Activated CD8-positive, alpha-beta memory T cell treated with anti-CD3 and anti-CD28 coated beads, Interleukin-2, amount 50 U/mL, for 1 hour (primary cell): ENCODE data around the gene EXOC5.
"Not testable (repeated sequence)": the region's sequence is repeated elsewhere in the genome, so short reads cannot be mapped to it uniquely, and the experiment has no call there.

ENCODE experiments used
- DNase-seq: peaks from one replicate; pipeline ENCODE4 v3.0.0-alpha.2; 2020; ENCODE audit errors: extremely low read depth

Gene EXOC5

DNA sequence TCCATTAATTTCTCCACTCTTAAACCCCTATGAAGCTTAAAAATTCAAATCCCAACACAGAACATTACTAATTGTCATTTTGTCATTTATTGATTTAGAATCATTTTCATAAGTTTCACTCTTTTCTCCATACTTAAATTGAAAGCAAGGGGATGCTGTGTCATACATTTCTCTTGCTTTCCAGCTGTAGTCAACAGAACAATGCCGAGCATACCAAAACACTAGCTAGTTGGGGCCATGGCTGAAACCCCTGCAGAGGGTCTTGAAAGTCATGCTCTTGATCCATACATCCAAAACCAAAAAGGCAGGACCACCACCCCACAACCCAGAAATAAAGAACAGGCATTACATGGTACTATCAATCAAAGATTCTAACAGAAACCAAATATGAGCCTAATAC is 9.0 kb downstream of the EXOC5 start:
- no peak for DNase-seq

GRCh38 chr14:57258221-57258620 is 10.5 kb downstream of the EXOC5 start:
- DNase-seq = not testable (repeated sequence)

DNA sequence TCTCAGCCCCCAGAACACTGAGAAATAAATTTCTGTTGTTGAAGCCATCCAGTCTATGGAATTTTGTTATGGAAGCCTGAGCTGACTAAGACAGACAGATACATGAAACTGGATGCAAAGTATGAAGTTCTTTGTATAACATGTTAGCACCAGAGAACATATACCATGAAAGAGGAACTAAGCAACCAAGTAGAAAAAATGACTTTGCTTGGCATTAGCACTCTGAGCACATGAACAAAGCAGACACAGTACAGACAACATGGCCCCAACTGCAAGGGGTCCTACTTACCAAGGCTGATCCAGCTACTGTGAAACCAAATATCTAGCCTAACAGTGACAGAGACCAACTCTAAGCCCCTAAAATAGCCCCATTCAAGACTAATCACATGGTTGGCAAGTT is 13.8 kb downstream of the EXOC5 start:
- no peak for DNase-seq

DNA sequence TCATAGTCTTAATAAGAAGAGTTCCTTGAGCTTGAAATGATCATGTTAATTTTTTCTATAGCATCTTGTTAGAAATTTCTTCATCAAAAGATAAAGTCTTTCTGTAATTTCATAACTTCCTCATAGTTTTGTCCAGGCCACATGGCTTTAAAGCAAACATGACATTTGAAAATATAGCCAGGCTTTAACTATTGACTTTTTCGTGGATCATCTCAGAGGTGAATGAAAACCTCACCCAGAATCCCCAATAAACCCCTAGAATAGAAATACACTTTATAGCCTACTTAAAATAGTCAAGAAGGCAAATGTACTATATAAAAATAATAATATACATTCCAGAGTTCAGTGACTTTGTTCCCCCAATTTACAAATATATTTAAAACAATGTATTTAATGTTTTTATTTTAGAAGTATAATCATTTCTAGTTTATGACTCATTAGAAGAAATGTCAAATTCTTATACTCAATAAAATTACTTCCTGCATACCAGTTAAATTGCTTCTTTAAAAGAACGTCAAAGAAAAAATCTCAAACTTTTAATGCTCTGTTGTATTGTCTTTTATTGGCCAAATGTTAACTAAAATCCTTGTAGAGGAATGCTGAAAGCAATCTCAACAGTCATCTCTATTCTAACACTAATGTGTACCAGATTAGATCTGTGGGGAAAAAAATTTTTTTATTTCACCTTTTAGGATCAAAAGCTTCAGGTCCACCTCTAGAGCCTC is 21.6 kb downstream of the EXOC5 start:
- no peak for DNase-seq

DNA sequence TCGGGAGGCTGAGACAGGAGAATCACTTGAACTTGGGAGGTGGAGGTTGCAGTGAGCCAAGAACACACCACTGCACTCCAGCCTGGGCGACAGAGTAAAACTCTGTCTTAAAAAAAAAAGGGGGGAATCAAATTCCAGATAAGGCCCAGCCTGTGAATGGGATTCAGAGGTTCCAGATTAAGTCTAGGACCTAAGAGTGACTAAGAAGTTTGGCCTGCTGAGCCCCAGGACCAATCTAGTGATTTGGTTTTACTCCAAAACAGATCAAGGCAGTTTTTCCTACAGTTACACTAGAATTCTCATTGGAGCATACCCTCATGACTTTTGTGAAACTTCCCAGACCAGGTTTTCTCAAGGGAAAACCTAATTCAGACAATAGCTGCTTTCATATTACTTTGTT is 22.8 kb downstream of the EXOC5 start:
- DNase-seq = no peak

GRCh38 chr14:57244106-57244505 is 24.6 kb downstream of the EXOC5 start:
- no peak for DNase-seq

GRCh38 chr14:57243320-57243719 is 25.4 kb downstream of the EXOC5 start:
- DNase-seq = no peak

DNA sequence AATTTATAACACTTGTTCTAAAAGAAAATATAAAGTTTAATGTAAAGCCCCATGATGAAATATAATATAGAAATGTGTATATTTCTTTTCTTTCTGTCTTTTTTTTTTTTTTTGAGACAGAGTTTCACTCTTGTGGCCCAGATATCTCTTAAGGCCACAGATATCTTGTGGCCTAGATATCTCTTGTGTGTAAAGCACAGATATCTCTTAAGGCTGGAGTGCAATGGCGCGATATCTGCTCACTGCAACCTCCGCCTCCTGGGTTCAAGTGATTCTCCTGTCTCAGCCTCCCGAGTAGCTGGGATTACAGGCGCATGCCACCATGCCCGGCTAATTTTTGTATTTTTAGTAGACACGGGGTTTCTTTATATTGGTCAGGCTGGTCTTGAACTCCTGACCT is 28.6 kb downstream of the EXOC5 start:
- DNase-seq = not testable (repeated sequence)

- no peak for DNase-seq
Observed at GRCh38 chr14:57232006-57232405, 36.7 kb downstream of the EXOC5 start.

DNA sequence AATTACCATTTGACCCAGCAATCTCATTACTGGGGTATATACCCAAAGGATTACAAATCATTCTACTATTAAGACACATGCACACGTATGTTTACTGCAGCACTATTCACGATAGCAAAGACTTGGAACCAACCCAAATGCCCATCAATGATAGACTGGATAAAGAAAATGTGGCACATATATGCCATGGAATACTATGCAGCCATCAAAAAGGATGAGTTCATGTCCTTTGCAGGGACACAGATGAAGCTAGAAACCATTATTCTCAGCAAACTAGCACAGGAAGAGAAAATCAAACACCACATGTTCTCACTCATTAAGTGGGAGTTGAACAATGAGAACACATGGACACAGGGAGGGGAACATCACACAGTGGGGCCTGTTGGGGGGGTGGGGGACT is 40.4 kb downstream of the EXOC5 start:
- DNase-seq = not testable (repeated sequence)

DNA sequence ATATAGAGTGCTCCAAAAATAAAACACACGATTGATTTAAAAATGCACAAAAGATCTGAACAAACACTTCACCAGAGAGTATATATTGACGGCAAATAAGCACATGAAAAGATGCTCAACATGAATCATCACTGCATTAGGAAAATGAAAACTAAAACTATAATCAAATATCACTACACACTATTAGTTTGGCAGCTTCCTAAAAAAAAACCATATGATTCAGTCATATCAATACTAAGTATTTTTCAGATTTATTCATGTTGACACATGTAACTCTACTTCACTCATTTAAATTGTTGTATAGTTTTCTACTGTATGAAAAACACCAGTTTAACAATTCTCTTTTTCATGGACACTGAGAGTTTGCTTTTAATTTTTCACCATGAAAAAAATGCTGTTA is 41.6 kb downstream of the EXOC5 start:
- no peak for DNase-seq

- no peak for DNase-seq
Observed at GRCh38 chr14:57221931-57222330, 46.8 kb downstream of the EXOC5 start.

DNA sequence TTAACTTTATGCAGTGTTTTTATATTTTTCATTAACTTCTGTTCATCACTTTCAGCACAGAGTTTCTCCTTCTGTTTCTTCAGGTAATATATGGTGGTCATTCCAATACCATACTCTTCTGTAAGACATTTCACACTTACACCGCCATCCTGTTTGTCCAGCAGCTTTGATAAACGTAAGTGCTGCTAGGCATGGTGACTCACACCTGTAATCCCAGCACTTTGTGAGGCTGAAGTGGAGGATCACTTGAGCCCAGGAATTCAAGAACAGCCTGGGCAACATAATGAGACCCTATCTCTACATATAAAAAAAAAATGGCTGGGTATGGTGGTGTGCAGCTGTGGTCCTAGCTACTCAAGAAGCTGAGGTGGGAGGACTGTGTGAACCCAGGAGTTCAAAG is 55.8 kb downstream of the EXOC5 start:
- DNase-seq = no peak

DNA sequence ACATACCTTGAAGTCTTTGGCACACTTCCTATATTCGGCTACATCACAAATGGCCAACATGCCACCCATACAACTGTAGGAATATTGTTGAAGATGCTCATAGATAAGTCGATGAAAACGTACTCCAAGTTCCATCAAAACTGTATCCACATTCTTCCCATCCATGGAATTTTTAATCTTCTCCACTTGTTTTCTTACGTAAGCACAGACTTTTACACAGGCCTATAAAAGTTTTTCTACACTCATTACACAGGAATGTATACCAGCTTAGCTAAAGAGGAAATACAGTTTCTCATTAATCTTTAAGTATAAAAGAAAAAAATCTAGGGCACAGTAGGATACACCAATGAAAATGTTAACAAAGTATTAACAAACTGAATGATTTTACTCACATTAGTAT is 59.1 kb downstream of the EXOC5 start:
- DNase-seq = no peak

GRCh38 chr14:57205938-57206337 is 62.8 kb downstream of the EXOC5 start:
- DNase-seq = no peak

- DNase-seq = not testable (repeated sequence)
Observed at GRCh38 chr14:57202672-57203071, 66.0 kb downstream of the EXOC5 start.

GRCh38 chr14:57199921-57200320 is 68.8 kb downstream of the EXOC5 start:
- no peak for DNase-seq

GRCh38 chr14:57189070-57189469 is 79.6 kb downstream of the EXOC5 start:
- no peak for DNase-seq

GRCh38 chr14:57182760-57183503 is 85.8 kb downstream of the EXOC5 start:
- no peak for DNase-seq

GRCh38 chr14:57179273-57179672 is 89.4 kb downstream of the EXOC5 start:
- DNase-seq = no peak

- no peak for DNase-seq
Observed at GRCh38 chr14:57174466-57174865, 94.2 kb downstream of the EXOC5 start.

GRCh38 chr14:57171903-57172302 is 96.8 kb downstream of the EXOC5 start:
- DNase-seq = no peak

DNA sequence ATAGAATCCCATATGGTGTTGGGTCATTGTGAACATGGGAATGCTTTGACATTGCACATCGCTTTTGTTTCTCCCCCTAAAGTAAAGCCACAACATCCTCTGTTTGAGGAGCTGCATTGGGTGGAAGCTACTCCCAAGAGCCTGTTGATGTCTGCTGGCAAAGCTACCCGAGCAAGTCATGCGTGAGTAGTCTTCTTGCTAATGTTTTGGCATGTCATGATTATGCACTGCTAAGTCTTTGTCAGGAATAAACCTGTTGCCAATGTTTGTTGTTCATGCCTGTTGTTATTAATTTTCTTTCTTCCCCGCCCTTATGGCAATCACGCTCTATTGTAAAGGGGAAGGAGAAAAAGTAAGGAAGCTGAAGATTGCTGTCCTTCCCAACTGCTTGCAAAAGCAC is 97.3 kb downstream of the EXOC5 start:
- DNase-seq = no peak
